GM12878 (cell line): ENCODE measurements around the gene CLTCL1. TPM values are rescaled to one million over a fixed set of nuclear protein-coding genes. Genes with fewer than 3 reads are reported as not detected.

Experiments used
- ATAC-seq: fragments of 200-7000 bp; cut with Tn5 transposase; 3 replicates; pipeline ENCODE4 v1.9.1; 2020; ENCODE audit warnings: mild to moderate bottlenecking, moderate library complexity
- BruUV-seq: library from RNA; stranded (reverse); fragments of 400-500 nt; replicated peaks from 2 replicates; lab custom pipeline; 2021; lab: Mats Ljungman, UMichigan
- CTCF ChIA-PET: fragments of 300-600 bp; sonication (Branson Sonifier 250); formaldehyde crosslinking; extraction: SDS; loops from one replicate; lab custom pipeline; 2021; ENCODE audit warnings: inconsistent platforms; lab: Yijun Ruan, JAX
- POLR2A ChIA-PET: fragments of 350-600 bp; formaldehyde crosslinking; extraction: SDS; loops from one replicate; lab custom pipeline; 2021; ENCODE audit warnings: inconsistent platforms; lab: Charles Lee
- RAD21 ChIA-PET: fragments of 300-600 bp; sonication (Branson Sonifier 250); formaldehyde crosslinking; loops from one replicate; lab custom pipeline; 2023; ENCODE audit warnings: antibody characterized with exemption; ENCODE audit not compliant: unreplicated experiment; lab: Charles Lee
- SMC1A ChIA-PET: fragments of 300-600 bp; sonication (Branson Sonifier 250); formaldehyde crosslinking; loops from one replicate; lab custom pipeline; 2023; ENCODE audit not compliant: unreplicated experiment, uncharacterized antibody; lab: Charles Lee
- DNase-seq: peaks from one replicate; pipeline ENCODE4 v3.0.0-alpha.2; 2011; ENCODE audit warnings: low read depth, low spot score
- FAIRE-seq: peaks from 3 replicates; lab custom pipeline; 2011; peaks lifted over from hg19 to GRCh38; lab: Jason Lieb, UNC
- H2AFZ ChIP-seq: 2 replicates; pipeline ENCODE4 v1.6.0; 2011; ENCODE audit warnings: low read depth, low read length, control low read depth; ENCODE audit not compliant: control insufficient read depth
- H3K27ac ChIP-seq: 2 replicates; pipeline ENCODE4 v1.5.1; 2011; ENCODE audit warnings: control low read depth; ENCODE audit not compliant: control insufficient read depth, insufficient read depth
- H3K27me3 ChIP-seq, 2 experiments: replicated peaks in 1 of 2; 2 replicates each; pipeline versions ENCODE4 v1.6.0 to v1.6.1; 2011; ENCODE audit warnings: low read length in 1 of 2; ENCODE audit not compliant: control insufficient read depth in 2 of 2, insufficient read depth in 2 of 2
- H3K36me3 ChIP-seq, 2 experiments: 2 replicates each; pipeline ENCODE4 v1.5.1; 2011; ENCODE audit warnings: low read length in 1 of 2; ENCODE audit not compliant: control insufficient read depth in 2 of 2, insufficient read depth in 2 of 2
- H3K4me1 ChIP-seq: 2 replicates; pipeline ENCODE4 v1.6.1; 2011; ENCODE audit warnings: mild to moderate bottlenecking, low read length, moderate library complexity, mixed read lengths; ENCODE audit not compliant: control insufficient read depth, insufficient read depth
- H3K4me2 ChIP-seq: 2 replicates; pipeline ENCODE4 v1.6.0; 2011; ENCODE audit warnings: control low read depth; ENCODE audit not compliant: control insufficient read depth, insufficient read depth
- H3K4me3 ChIP-seq: fragments of 200-600 bp; sonication (generic); 2 replicates; pipeline ENCODE4 v1.5.1; 2016
- H3K79me2 ChIP-seq: 2 replicates; pipeline ENCODE4 v1.6.0; 2011; ENCODE audit warnings: low read length; ENCODE audit not compliant: control insufficient read depth, insufficient read depth
- H3K9ac ChIP-seq: 2 replicates; pipeline ENCODE4 v1.8.0; 2011; ENCODE audit warnings: low read length, control low read depth, mixed read lengths; ENCODE audit not compliant: control insufficient read depth, insufficient read depth
- H3K9me3 ChIP-seq: replicated peaks from 3 replicates; pipeline ENCODE4 v1.5.1; 2011; ENCODE audit warnings: mild to moderate bottlenecking, low read length; ENCODE audit not compliant: control insufficient read depth, insufficient read depth
- H4K20me1 ChIP-seq: 2 replicates; pipeline ENCODE4 v1.6.0; 2011; ENCODE audit not compliant: control insufficient read depth, insufficient read depth
- BCL11A ChIP-seq: IDR thresholded peaks from 2 replicates; pipeline ENCODE4 v1.6.1; 2011; ENCODE audit warnings: low read depth, low read length
- CHD2 ChIP-seq: IDR thresholded peaks from 2 replicates; pipeline ENCODE4 v1.6.1; 2011; ENCODE audit warnings: low read depth, low read length, improper control_type of control experiment, borderline replicate concordance
- EGR1 ChIP-seq, 2 experiments: IDR thresholded peaks; 1 replicate in 1 of 2; 2 replicates in 1 of 2; pipeline ENCODE4 v1.6.1; 2011 to 2012; ENCODE audit warnings: low read depth in 2 of 2, low read length in 2 of 2, borderline replicate concordance in 1 of 2, mild to moderate bottlenecking in 1 of 2, moderate library complexity in 1 of 2
- ZBTB4 ChIP-seq: fragments of 450-650 bp; formaldehyde crosslinking; IDR thresholded peaks from 2 replicates; pipeline ENCODE4 v1.4.0; 2022; ENCODE audit warnings: mild to moderate bottlenecking, moderate library complexity
- ZBTB40 ChIP-seq: fragments of 450-650 bp; IDR thresholded peaks from 2 replicates; pipeline ENCODE4 v1.6.1; 2016; ENCODE audit warnings: mild to moderate bottlenecking, moderate library complexity, borderline replicate concordance
- ZNF207 ChIP-seq: fragments of 450-650 bp; IDR thresholded peaks from 2 replicates; pipeline ENCODE4 v1.6.1; 2014; ENCODE audit warnings: antibody characterized with exemption, mild to moderate bottlenecking, borderline replicate concordance
- in situ Hi-C: fragments of 300-500 bp; cut with MboI; formaldehyde crosslinking; loops from 9 replicates; pipeline ENCODE4 v1.14.3; 2018; ENCODE audit warnings: mixed read lengths
- intact Hi-C: fragments of 100-400 bp; cut with micrococcal nuclease; formaldehyde crosslinking; loops from one replicate; pipeline ENCODE4 v1.14.2; 2022; ENCODE audit not compliant: unreplicated experiment
- polyA plus RNA-seq, 11 experiments: library from polyadenylated mRNA; depleted of rRNA in 4 of 11; unstranded in 6 of 11; stranded (reverse) in 5 of 11; fragments of >200 nt; fragmentation: Nextera tagmentation in 4 of 11; fragmentation: Illumina TruSeq in 1 of 11; extraction: Ambion mirVana in 4 of 11; extraction: Trizol in 1 of 11; gene quantifications; 1 replicate in 1 of 11; 2 replicates in 10 of 11; pipeline versions ENCODE4 v1.2.1 to v1.2.3, GENCODE V29; 2011 to 2016; ENCODE audit warnings: inconsistent platforms in 2 of 11, missing spikeins in 2 of 11, low read depth in 1 of 11
- total RNA-seq, 4 experiments: library from RNA; depleted of rRNA in 3 of 4; stranded (reverse); fragments of >200 nt in 3 of 4; fragmentation: Illumina TruSeq in 1 of 4; extraction: Trizol in 1 of 4; gene quantifications; 2 replicates each; pipeline versions ENCODE4 v1.2.1 to v1.2.3, GENCODE V29; 2013 to 2021

Gene CLTCL1
- total and polyA plus RNA-seq, 10 of the 15 experiments (the other 5 are each of a cell fraction or from before 2014, with no cell fraction given) = under 0.01 to 0.35 (median 0.12) TPM; not detected in 2

- TF ChIP-seq ZBTB40 = no peak
These were observed 63.3 kb downstream of the CLTCL1 start (continued) for GRCh38 chr22:19228179-19228578.

GRCh38 chr22:19226428-19226827 is 65.1 kb downstream of the CLTCL1 start:
- no peaks in the 10 kb centered on the region for H4K20me1 ChIP-seq
- RAD21 ChIA-PET = no interaction called here
- intact Hi-C loops (no loop called here), in situ Hi-C loops (no loop called here)
- H3K27me3 ChIP-seq = no peaks in the 10 kb centered on the region
- no TSS peak for BruUV-seq
- FAIRE-seq = no peak
- SMC1A ChIA-PET = no interaction called here
- CTCF ChIA-PET = no interaction called here
- H3K4me3 ChIP-seq = no peak overlapping the region
- POLR2A ChIA-PET = interaction anchor here (0.7 kb wide), 1 partner anchor 1447 kb away, joined by 5 read pairs; no protein-coding TSS in a partner anchor
- DNase-seq = no peak
- H3K9ac ChIP-seq = no peak overlapping the region
- H2AFZ ChIP-seq = no peak overlapping the region
- H3K4me1 ChIP-seq = no peaks in the 10 kb centered on the region
- H3K27ac ChIP-seq = no peak overlapping the region
- no peaks in the 10 kb centered on the region for H3K36me3 ChIP-seq
- no peaks in the 10 kb centered on the region for H3K9me3 ChIP-seq
- no peak for ATAC-seq
- H3K79me2 ChIP-seq = no peaks in the 10 kb centered on the region
- H3K4me2 ChIP-seq = no peak overlapping the region
- TF ChIP-seq ZNF207 (no peak), ZBTB4 (no peak), CHD2 (no peak), EGR1 (IDR thresholded peaks at IDR 0.05; ENCODE audit: borderline replicate concordance in 1 of 2, low read depth in 2 of 2, low read length in 2 of 2) (no peak), BCL11A (no peak)
